ENCODE results near the gene STPG1.

STPG1 gene

GRCh38 chr1:24412408-24412807, 1.2 kb downstream of the STPG1 start:
- ChIA-PET CTCF (interaction anchor here (0.6 to 2.4 kb wide), 5 partner anchors 15 to 214 kb away, joined by 3 to 15 read pairs (median 5); no protein-coding TSS in a partner anchor), POLR2A (interaction anchor here (1.2 kb wide), 1 partner anchor 10 kb away, joined by 3 read pairs; no protein-coding TSS in a partner anchor)
- H3K4me1 ChIP-seq (ENCODE audit: control insufficient read depth, insufficient read depth, low read length): peaks cover 6% of the 10 kb centered on the region
- no peak overlapping the region; the same call in 1 of the 2 replicates for H3K4me3 ChIP-seq (ENCODE audit: low read depth, low read length)
- H3K36me3 ChIP-seq (ENCODE audit: control insufficient read depth in 2 of 2, insufficient read depth in 1 of 2, low read length in 2 of 2): peaks cover 0 to 10% of the 10 kb centered on the region in 2 experiments; a peak in 1 of 3 replicates
- H3K9me3 ChIP-seq (ENCODE audit: control insufficient read depth, insufficient read depth, low read depth, low read length): no peaks in the 10 kb centered on the region
- TF ChIP-seq PRDM6 (tag by site-specific recombination; IDR thresholded peaks at IDR 0.05): no peak
- TF ChIP-seq ZNF610 (tag by site-specific recombination; IDR thresholded peaks at IDR 0.05; ENCODE audit: borderline replicate concordance): no peak
- no peak for TF ChIP-seq ZNF555 (tag by site-specific recombination; conservative IDR thresholded peaks at IDR 0.05)
- no peak for TF ChIP-seq GLIS1 (tag by site-specific recombination; IDR thresholded peaks at IDR 0.05)
- no peak for TF ChIP-seq ZNF248 (tag by site-specific recombination; IDR thresholded peaks at IDR 0.05)
- no peak overlapping the region for H3K27ac ChIP-seq (ENCODE audit: extremely low read depth, low read depth, low read length)

GRCh38 chr1:24411963-24412362, 1.6 kb downstream of the STPG1 start:
- Histone ChIP-seq H3K4me1 (ENCODE audit: control insufficient read depth, insufficient read depth, low read length) (peaks cover 5% of the 10 kb centered on the region; the same call in 1 of the 2 replicates), H3K36me3 (ENCODE audit: control insufficient read depth in 2 of 2, insufficient read depth in 1 of 2, low read length in 2 of 2) (peaks cover 0 to 10% of the 10 kb centered on the region in 2 experiments; a peak in 1 of 3 replicates), H3K9me3 (ENCODE audit: control insufficient read depth, insufficient read depth, low read depth, low read length) (no peaks in the 10 kb centered on the region), H3K4me3 (ENCODE audit: low read depth, low read length) (no peak overlapping the region), H3K27ac (ENCODE audit: extremely low read depth, low read depth, low read length) (no peak overlapping the region)
- ChIA-PET CTCF (interaction anchor here (0.6 to 2.4 kb wide), 3 partner anchors 21 to 214 kb away, joined by 3 to 15 read pairs (median 5); no protein-coding TSS in a partner anchor), POLR2A (no interaction called here)
- TF ChIP-seq ZNF654 (tag by site-specific recombination; IDR thresholded peaks at IDR 0.05; ENCODE audit: low read depth) (no peak), KLF8 (tag by site-specific recombination; IDR thresholded peaks at IDR 0.05) (no peak), YY2 (tag by site-specific recombination; IDR thresholded peaks at IDR 0.05) (no peak), PRDM4 (tag by site-specific recombination; IDR thresholded peaks at IDR 0.05) (no peak), ZSCAN23 (tag by site-specific recombination; IDR thresholded peaks at IDR 0.05) (no peak), ZIC2 (tag by site-specific recombination; IDR thresholded peaks at IDR 0.05) (no peak), ZBTB6 (tag by site-specific recombination; IDR thresholded peaks at IDR 0.05) (no peak), ZFP69B (tag by site-specific recombination; IDR thresholded peaks at IDR 0.05) (no peak), ZNF37A (tag by site-specific recombination; IDR thresholded peaks at IDR 0.05) (no peak), ZNF830 (tag by site-specific recombination; IDR thresholded peaks at IDR 0.05; ENCODE audit: low read depth) (no peak), ZNF837 (tag by site-specific recombination; IDR thresholded peaks at IDR 0.05) (no peak), ZNF558 (tag by site-specific recombination; IDR thresholded peaks at IDR 0.05) (no peak), ZEB2 (tag by site-specific recombination; IDR thresholded peaks at IDR 0.05) (no peak), PATZ1 (tag by site-specific recombination; IDR thresholded peaks at IDR 0.05) (no peak)

Data from HEK293 (cell line).